Left renal pelvis (tissue), 4 donors: ENCODE measurements around the gene C3orf33. TPM values are rescaled to one million over a fixed set of nuclear protein-coding genes. Genes with fewer than 3 reads are reported as not detected.

ENCODE experiments used
- DNase-seq, 4 donors: peaks; one replicate each; pipeline ENCODE4 v3.0.0-alpha.2; 2013; ENCODE audit warnings: low read depth in 4 of 4, low spot score in 3 of 4
- polyA plus RNA-seq, 4 donors: library from polyadenylated mRNA; unstranded; fragments of 120-200 nt; gene quantifications; one replicate each; pipeline ENCODE4 v1.2.1, GENCODE V29; 2013; ENCODE audit not compliant: insufficient read length in 4 of 4

C3orf33 gene
- polyA plus RNA-seq, 4 donors: 6.9 to 11.7 (median 11.1) TPM

DNA sequence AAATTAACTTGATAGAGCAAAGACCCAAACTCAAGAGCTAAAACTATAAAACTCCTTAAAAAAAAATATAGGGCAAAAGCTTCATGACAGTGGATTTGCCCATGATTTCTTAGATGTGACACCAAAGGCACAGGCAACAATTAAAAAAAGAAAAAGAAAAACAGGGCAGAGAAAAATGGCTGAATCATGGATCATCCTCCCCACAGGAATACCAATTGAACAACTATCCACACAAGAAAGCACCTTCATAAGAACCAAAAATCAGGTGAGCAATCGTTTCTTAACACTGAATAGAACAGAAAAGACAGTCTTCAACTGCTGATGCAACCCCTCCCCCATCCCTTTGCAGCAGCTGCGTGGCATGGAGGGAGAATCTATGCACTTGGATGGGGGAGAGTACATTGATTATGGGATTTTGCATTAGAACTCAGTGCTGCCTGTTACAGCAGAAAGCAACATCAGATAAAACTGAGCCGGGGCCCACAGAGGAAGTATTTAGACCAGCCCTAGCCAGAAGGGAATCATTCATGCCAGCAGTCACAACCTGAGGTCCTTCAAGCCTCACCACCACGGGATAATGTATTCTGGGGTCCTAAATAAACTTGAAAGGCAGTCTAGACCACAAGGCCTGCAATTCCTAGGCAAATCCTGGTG lies 15.7 kb downstream of the C3orf33 start:
- no peak for DNase-seq

DNA sequence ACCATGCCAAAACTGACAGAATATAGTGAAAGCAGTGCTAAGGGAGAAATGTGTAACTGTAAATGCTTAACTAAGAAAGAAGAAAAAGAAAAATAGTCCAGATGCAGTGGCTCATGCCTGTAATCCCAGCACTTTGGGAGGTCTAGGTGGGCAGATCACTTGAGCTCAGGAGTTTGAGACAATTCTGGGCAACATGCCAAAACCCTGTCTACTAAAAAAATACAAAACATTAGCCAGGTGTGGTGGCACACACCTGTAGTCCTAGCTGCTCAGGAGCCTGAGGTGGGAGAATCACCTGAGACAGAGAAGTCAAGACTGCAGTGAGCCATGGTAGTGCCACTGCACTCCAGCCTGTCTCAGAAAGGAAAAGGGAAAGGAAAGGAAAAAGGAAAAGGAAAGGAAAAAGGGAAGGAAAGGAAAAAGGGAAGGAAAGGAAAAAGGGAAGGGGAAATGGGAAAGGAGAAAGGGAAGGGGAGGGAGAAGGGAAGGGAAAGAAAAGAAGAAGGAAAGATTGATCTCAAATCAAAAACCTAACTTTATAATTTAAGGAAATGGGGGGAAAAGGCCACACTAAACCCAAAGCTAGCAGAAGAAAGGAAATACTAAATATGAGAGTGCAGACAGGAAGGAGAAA lies 20.3 kb downstream of the C3orf33 start:
- DNase-seq: no peak

GRCh38 chr3:155782390-155782953 lies 23.6 kb downstream of the C3orf33 start:
- no peak for DNase-seq

DNA sequence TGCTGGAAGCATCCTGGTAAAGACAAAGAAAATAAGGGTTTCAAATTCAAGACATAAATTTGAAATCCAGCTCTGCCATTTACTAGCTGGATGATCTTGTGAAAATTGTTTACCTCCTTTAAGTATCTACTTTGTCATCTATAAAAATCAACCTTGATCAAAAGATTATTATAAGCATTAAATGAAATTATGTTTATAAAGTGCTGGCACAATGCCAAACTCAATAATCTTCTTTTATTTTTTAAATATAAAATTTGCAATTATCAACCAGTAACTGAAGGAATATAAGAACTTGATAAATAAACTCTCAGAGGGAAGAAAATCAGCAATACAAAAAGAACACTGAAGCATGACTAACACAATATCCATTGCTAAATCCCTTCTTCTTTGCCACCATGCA lies 25.8 kb downstream of the C3orf33 start:
- no peak for DNase-seq

DNA sequence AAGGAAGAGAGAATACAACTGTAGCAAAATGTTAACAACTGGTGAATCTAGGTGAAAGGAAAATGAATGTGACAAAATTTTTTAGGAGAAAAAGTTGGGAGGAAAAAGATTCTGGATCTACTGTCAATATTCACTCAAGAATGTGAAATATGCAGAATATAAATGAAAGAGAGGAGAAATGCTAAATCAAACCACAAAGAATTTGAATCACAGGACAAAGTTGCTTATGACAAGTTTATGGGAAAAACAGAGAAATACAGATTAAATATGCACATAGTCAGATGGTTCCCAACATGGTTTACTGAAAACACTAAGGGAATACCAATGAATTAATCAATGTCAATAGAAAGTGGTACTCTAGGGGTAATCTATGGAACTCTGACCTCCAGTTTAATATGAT lies 27.6 kb downstream of the C3orf33 start:
- DNase-seq: no peak

DNA sequence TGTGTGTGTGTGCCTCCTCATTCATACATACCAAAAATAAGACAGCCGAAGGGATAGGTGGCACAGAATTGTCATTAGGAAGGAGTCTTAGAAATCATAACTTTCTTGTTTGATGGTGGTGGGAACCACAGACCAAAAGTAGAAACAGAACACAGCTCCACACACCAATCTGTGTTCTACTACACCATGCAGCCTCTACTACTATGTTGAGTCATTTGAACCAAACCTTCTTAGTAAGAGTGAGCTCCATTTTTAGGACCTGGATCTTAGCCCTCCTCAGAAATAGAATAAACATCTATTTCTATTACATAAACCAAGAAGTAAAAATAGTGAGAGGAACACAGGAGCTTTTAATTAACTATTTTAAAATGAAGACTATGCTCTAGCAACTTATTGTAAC lies 33.3 kb downstream of the C3orf33 start:
- DNase-seq: no peak

DNA sequence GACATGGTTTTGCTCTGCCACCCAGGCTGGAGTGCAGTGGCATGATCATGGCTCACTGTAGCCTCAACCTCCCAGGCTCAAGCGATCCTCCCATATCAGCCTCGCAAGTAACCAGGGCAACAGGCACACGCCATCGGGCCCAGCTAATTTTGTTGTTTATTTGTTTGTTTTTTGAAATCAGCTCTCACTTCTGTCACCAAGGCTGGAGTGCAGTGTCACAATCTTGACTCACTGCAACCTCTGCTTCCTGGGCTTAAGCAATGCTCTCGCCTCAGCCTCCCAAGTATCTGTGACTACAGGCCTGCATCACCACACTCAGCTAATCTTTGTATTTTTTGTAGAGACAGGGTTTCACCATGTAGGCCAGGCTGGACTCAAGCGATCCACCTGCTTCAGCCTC lies 35.0 kb downstream of the C3orf33 start:
- no peak for DNase-seq

- DNase-seq: no peak
Observed at GRCh38 chr3:155766206-155766605, 39.9 kb downstream of the C3orf33 start.

DNA sequence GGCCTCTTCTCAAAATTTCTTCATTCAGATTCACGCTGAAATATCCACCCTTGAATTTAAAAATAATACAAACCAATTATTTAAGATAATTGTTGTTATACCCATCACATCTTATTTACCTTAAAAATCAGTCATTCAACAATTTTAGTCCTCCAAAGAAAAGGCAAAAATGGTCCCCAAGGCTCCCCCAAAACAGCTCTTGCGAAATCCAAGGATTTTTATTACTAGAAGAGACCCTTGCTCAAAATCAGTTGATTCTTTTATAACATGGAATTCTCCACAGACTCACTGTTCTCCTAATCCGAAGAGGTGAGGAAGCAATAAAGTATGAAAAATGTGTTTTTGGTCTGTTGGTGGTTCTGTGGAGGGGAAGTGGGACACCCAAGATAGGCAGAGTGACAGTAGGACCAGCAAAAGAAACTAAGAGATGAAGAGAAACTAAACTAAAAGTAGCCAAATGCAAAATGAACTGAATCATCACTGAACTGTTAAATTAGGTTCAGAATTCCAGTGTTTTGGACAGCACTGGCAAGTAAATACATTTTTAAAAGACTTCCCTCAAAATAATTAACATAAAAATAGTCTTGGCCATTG lies 42.1 kb downstream of the C3orf33 start:
- DNase-seq: no peak

- DNase-seq: no peak
Observed at GRCh38 chr3:155760653-155761052, 45.4 kb downstream of the C3orf33 start.

- DNase-seq: no peak
Observed at GRCh38 chr3:155757577-155757976, 48.5 kb downstream of the C3orf33 start.

- DNase-seq: no peak
Observed at GRCh38 chr3:155753038-155753639, 52.9 kb downstream of the C3orf33 start.

DNA sequence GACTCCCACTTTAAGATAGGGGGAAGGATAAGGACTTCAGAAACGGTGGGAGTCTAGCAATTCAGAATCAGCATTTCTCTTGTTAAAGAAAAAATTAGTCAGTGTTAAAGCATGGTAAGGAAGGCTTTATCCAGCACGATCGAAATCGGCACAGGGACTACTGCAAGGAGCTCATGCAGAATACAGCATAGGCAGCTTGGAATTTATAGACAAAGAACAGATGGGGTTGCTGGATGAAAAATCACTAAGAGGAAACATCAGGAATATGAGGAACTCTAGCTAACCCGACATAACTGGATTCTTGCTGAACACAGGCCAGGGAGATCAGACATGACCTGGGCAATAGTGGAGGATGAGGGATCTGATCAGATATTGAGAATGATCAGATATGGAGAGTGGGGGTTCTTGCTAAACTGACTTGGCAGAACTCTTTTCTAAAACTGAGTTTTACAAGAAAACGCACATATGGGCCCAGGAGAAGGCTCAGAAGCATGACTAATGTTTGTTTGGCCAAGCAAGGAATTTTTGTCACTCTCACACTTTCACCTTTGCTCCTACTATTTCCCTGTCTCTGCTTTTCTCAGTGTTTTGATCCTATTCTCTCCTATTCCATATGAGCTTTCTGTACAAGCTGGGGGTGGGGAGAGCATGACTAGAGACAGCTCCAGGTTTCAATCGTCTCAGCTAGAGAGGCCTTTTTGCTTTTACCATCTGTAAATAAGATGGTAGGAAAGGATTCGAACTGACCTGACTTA lies 57.3 kb downstream of the C3orf33 start:
- DNase-seq: no peak

GRCh38 chr3:155747946-155748290 lies 58.2 kb downstream of the C3orf33 start:
- no peak for DNase-seq

GRCh38 chr3:155747286-155747945 lies 58.7 kb downstream of the C3orf33 start:
- DNase-seq: no peak

DNA sequence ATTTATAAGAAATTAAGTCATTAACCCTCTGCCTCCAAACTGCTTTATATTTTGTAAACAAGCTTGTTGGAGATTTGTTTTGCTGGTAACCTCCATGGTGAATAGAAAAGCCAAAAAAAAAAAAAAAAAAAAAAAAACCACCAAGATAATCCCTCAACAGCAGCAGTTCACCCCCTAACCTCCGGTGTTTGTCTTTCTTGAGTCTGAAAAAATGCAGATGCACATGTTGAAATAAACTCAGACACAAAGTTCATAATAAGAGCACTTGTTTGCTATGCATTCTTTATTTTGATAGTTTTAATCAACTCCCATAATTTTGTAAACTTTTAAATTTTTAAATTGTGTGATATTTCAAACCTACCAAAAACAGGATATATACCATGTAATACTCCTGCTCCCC lies 59.4 kb downstream of the C3orf33 start:
- DNase-seq: no peak

GRCh38 chr3:155745795-155746550 lies 60.1 kb downstream of the C3orf33 start:
- no peak for DNase-seq

DNA sequence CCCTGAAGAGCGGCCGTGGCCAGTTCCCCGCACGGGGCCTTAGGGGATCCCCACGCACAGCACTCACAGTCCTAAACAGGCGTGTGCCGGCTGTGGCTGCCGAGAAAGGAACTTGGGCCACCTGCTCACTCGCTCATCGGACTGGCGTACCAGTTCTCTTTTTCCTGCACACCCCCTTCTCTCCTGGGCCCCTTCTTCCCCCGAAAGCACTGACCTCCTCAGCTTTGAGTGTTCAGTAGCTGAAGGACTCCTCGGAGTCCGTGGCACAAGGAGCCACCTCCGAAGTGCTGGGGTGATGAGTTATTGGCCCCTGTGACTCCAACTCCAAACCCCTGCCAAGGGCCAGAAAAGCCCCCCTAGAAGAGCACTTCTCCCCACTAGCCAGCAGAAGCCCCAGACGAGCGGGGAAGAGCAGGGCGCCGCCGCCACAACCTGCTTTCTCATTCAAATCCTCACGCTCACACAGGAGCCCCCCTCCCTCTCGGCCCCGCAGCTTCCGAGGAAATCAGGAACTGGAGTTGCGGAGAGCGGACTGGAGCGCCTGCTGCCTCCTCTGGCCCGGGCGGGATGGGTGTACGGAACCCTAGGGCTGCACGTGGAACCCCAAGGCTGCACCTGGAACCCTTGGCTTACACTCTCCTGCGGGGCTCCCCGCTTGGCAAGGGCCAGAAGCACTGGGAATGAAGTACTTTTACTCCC lies 61.3 kb downstream of the C3orf33 start, which contains the start of gene PLCH1:
PLCH1 (minus strand) TSS at position 446 of the 699 bp plus-strand sequence. CDS start 40,847 bp downstream, outside the sequence.
- no peak for DNase-seq
